Stomach (tissue), 4 donors: ENCODE results near the gene ARHGAP24.

Source experiments
- EP300 ChIP-seq: sonication (generic); formaldehyde crosslinking; IDR thresholded peaks from one replicate; pipeline ENCODE4 v1.6.1; 2017; ENCODE audit warnings: antibody characterized with exemption
- POLR2A ChIP-seq, 4 donors: fragments of 450-650 bp; IDR thresholded peaks; one replicate each; pipeline ENCODE4 v1.6.1; 2016; ENCODE audit warnings: antibody characterized with exemption in 4 of 4, control low read depth in 2 of 4, mild to moderate bottlenecking in 1 of 4, moderate library complexity in 1 of 4
- POLR2AphosphoS5 ChIP-seq, 3 donors: sonication (generic); formaldehyde crosslinking; IDR thresholded peaks; one replicate each; pipeline ENCODE4 v1.6.1; 2016; ENCODE audit warnings: antibody characterized with exemption in 3 of 3
- TF ChIP-seq, protein P1 (sequence below), 7 experiments: fragments of 450-650 bp in 4 of 7; fragments of 200-600 bp in 3 of 7; sonication (generic) in 3 of 7; IDR thresholded peaks; one replicate each; pipeline ENCODE4 v1.5.1; 2016 to 2019; ENCODE audit warnings: antibody characterized with exemption in 7 of 7, control low read depth in 2 of 7, mild to moderate bottlenecking in 1 of 7

- TF ChIP-seq, protein P1, sequence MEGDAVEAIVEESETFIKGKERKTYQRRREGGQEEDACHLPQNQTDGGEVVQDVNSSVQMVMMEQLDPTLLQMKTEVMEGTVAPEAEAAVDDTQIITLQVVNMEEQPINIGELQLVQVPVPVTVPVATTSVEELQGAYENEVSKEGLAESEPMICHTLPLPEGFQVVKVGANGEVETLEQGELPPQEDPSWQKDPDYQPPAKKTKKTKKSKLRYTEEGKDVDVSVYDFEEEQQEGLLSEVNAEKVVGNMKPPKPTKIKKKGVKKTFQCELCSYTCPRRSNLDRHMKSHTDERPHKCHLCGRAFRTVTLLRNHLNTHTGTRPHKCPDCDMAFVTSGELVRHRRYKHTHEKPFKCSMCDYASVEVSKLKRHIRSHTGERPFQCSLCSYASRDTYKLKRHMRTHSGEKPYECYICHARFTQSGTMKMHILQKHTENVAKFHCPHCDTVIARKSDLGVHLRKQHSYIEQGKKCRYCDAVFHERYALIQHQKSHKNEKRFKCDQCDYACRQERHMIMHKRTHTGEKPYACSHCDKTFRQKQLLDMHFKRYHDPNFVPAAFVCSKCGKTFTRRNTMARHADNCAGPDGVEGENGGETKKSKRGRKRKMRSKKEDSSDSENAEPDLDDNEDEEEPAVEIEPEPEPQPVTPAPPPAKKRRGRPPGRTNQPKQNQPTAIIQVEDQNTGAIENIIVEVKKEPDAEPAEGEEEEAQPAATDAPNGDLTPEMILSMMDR (IDR thresholded peaks at IDR 0.05), result no peak
- TF ChIP-seq POLR2A (IDR thresholded peaks at IDR 0.05) (no peak), POLR2AphosphoS5 (IDR thresholded peaks at IDR 0.05) (no peak), EP300 (no peak)
Observed at GRCh38 chr4:85759388-85759787, 284.4 kb downstream of the ARHGAP24 start.
